BLaER1 (cell line): Measurements from ENCODE around the gene ATP9B.

Experiments used
- H3K27ac ChIP-seq: shearing (Covaris generic); formaldehyde crosslinking; 2 replicates; pipeline ENCODE4 v1.8.1; 2022
- H3K27me3 ChIP-seq: shearing (Covaris generic); formaldehyde crosslinking; 2 replicates; pipeline ENCODE4 v1.8.1; 2022
- H3K36me3 ChIP-seq: shearing (Covaris generic); formaldehyde crosslinking; 2 replicates; pipeline ENCODE4 v1.8.1; 2022
- H3K4me1 ChIP-seq: shearing (Covaris generic); formaldehyde crosslinking; 2 replicates; pipeline ENCODE4 v1.8.1; 2022
- H3K4me2 ChIP-seq: shearing (Covaris generic); formaldehyde crosslinking; 2 replicates; pipeline ENCODE4 v1.8.1; 2022
- H3K4me3 ChIP-seq: shearing (Covaris generic); formaldehyde crosslinking; 2 replicates; pipeline ENCODE4 v1.8.1; 2022
- H3K9ac ChIP-seq: shearing (Covaris generic); formaldehyde crosslinking; 2 replicates; pipeline ENCODE4 v1.8.1; 2022
- H3K9me3 ChIP-seq: shearing (Covaris generic); formaldehyde crosslinking; 2 replicates; pipeline ENCODE4 v1.8.1; 2022
- H4K20me1 ChIP-seq: shearing (Covaris generic); formaldehyde crosslinking; 2 replicates; pipeline ENCODE4 v1.8.1; 2022
- Cebpa-rat ChIP-seq: shearing (Covaris generic); IDR thresholded peaks from 2 replicates; pipeline ENCODE4 v1.8.1; 2022

The ATP9B gene

DNA sequence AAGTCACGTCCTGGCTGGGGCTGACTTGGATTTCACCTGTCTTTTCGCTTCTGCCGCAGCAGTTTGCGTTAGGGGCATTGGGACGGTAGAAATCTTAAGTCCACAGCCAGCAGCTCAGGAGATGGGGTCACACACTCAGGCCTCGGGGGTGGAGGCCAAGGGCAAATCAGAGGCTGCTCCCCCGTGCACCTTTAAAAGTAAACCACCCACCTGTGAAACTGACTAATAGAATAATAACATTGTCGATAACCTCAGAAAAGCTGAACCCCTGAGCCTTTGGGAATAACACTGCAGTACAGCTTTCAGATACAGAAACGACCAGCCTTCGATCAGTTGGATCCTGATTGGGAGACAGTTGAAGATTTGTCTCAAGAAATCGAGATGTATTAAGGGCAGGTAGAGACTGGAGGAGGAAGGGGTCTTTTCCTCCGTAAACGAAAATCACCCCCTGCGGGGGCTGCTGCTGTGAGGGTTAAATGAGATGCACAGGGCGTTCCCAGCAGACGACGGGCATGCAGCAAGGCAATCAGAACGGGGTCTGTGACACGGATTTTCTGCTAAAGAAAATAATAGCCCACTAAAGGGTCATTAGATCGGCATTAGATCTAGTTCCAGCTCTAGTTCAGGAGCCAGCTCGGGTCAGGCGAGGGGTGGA lies 310.2 kb downstream of the ATP9B start:
- Histone ChIP-seq H3K36me3 (peaks cover 31% of the 10 kb centered on the region; the same call in 1 of the 2 replicates), H3K27ac (no peak overlapping the region), H3K9me3 (no peaks in the 10 kb centered on the region), H4K20me1 (peaks cover 11% of the 10 kb centered on the region; the same call in 1 of the 2 replicates), H3K9ac (no peak overlapping the region), H3K4me1 (peaks cover 8% of the 10 kb centered on the region; the same call in 1 of the 2 replicates), H3K4me2 (peak overlapping the region; percentile 43; the same call in 1 of the 2 replicates), H3K4me3 (no peak overlapping the region), H3K27me3 (no peaks in the 10 kb centered on the region)
- no peak for TF ChIP-seq Cebpa-rat

DNA sequence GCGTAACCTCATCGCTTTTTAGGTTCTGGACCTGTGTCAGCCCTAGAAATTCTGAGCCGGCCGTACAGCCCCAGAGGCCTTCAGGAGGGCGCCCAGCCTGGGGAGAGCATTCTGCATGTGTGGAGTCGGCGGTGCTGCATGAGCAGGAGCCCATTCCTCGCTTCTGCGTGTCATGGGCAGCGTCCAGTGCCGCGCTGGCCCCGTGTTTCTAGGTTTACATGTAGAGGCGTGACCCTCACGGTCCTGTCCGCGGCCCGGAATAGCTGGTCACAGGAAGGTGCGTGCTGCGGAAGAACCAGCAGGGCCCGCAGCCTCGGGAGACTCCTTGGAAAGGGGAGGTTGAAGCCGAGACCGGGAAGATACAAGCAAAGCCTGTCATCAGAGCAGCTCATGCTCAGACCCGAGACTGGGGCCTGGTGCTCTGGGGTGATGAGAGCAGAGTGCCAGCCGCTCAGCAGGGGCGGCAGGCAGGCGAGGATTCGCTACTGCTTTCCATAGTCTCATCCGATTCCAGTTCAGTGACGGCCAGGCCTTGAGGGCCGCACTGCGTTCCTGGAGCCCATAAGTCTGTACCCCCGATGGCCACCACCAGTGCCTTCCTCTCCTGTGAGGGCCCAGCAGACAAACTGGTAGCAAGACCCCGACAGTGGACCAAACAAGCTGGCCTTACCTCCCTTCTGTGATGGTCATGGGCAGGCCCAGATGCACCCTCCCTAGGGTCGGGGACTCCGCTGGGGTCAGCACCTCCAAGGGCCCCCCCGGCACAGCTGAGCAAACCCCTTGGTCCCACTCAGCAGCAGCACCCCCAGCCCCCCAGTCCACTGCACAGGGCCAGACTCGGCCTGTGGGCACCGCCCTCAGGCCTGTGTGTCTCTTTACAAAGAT lies 311.0 kb downstream of the ATP9B start:
- peaks cover 11% of the 10 kb centered on the region; the same call in 1 of the 2 replicates for H4K20me1 ChIP-seq
- H3K4me3 ChIP-seq: no peak overlapping the region
- H3K36me3 ChIP-seq: peaks cover 26% of the 10 kb centered on the region; the same call in 1 of the 2 replicates
- no peaks in the 10 kb centered on the region for H3K27me3 ChIP-seq
- peaks cover 8% of the 10 kb centered on the region; the same call in 1 of the 2 replicates for H3K4me1 ChIP-seq
- no peak for TF ChIP-seq Cebpa-rat
- no peak overlapping the region for H3K4me2 ChIP-seq
- no peak overlapping the region for H3K9ac ChIP-seq
- no peak overlapping the region for H3K27ac ChIP-seq
- H3K9me3 ChIP-seq: no peaks in the 10 kb centered on the region

DNA sequence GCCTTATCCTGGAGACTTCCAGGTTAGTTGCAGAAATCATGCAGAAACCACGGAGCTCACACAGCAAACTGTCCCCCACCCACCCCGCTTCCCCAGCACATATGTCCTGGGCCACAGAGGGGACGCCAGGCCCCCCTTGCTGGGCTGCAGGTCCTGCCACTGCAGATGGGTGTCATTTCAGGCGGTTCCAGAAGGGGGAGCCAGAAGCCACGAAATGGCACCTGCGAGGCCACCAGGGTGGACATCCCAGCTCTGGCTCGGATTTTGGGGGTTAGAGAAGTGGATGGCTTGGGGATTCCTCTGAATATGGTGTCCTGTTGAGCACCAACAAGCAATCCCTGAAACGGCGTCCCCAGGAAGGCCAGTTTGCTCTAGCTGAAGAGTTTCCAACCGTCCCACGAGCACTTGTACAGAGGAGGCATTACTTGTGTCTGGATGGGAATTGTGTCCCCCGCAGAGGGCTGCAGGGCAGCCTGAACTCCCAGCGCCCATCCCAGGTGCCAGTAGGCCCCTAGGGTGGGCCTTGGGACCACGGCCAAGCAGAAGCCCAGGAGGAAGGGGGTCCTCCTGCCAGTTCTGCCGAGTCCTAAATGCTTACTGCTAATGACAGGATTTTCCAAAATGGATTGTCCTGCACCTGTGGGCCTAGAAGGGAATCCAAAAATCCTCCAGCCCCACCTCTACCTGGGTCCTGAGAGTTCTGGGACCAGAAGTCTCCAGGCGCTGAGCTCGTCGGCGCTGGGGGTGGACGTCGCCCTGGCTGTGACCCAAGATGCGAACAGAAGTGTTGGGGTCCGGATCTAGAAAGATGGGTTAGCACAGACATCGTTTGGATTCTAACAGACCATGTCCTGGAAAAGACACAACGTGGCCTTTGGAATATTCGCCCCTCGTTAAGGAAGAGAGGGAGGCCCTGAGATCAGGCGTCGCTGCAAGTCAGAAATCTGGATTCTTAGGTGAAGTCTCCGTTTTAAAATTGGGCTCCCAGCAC lies 311.9 kb downstream of the ATP9B start:
- H3K27me3 ChIP-seq: no peaks in the 10 kb centered on the region
- peaks cover 15% of the 10 kb centered on the region; the same call in 1 of the 2 replicates for H4K20me1 ChIP-seq
- no peak for TF ChIP-seq Cebpa-rat
- H3K4me3 ChIP-seq: no peak overlapping the region
- H3K9ac ChIP-seq: no peak overlapping the region
- no peak overlapping the region for H3K4me2 ChIP-seq
- no peak overlapping the region for H3K27ac ChIP-seq
- peaks cover 15% of the 10 kb centered on the region for H3K4me1 ChIP-seq
- peaks cover 26% of the 10 kb centered on the region; the same call in 1 of the 2 replicates for H3K36me3 ChIP-seq
- H3K9me3 ChIP-seq: no peaks in the 10 kb centered on the region

DNA sequence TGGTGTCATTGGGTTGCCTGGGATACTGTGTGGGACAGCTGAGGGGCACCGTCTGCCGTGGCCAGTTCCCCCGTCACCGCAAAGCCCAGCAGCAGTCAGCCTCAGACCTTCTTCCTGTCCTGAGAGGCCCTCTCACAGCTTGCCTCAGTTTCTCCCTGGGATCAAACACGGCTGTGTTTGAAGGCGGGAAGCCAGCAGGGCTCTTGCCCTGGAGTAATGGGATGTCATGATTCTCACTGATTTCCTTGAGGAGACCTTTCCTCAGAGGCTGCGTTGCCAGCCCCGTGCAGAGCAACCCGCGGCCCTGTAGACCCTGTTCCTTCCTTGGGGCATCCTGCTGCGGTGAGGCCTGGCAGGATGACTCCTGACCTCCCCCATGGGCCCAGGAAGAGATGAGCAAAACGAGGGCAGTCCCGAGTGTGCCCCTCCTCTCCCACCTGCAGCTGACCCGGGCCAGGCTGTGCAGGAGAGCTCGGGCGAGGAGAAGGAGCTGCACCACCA lies 312.7 kb downstream of the ATP9B start:
- no peak overlapping the region for H3K4me2 ChIP-seq
- peaks cover 19% of the 10 kb centered on the region; the same call in 1 of the 2 replicates for H4K20me1 ChIP-seq
- H3K27ac ChIP-seq: no peak overlapping the region
- no peak overlapping the region for H3K4me3 ChIP-seq
- H3K9me3 ChIP-seq: no peaks in the 10 kb centered on the region
- H3K4me1 ChIP-seq: peaks cover 22% of the 10 kb centered on the region
- H3K27me3 ChIP-seq: no peaks in the 10 kb centered on the region
- H3K36me3 ChIP-seq: peaks cover 26% of the 10 kb centered on the region; the same call in 1 of the 2 replicates
- TF ChIP-seq Cebpa-rat: no peak
- H3K9ac ChIP-seq: no peak overlapping the region

DNA sequence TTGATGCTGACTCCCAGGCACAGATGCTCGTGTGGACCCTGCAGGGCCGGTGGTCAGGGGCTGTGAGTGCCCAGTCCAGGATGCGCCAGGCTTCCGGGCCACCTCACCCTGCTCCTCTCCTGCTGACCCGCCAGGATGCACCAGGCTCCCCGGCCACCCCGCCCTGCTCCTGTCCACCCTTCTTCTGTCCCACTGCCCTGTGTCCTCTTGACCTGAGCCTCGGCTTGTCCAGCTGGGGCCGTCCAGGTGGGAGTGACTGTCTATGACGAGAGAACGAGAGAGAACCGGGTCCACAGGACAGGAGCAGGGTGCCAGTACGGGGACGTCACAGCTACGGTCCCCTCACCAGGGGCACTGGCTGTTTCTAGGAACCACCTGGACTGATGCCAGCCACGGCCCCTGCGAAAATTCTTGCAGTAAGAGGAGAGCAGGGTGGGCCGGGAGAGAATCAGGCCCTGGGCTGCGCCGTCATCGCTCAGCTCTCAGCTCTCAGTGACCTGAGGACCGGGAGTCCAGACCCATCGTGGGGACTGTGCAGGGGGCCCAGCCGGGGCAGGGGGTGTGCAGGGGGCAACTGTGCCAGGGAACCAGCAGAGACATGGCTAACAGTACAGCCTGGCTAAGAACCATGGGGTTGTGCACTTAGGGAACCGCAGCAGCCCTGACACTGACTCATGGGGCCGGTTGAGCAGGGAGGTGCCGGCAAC lies 313.6 kb downstream of the ATP9B start:
- Histone ChIP-seq H3K4me1 (peaks cover 27% of the 10 kb centered on the region), H3K9me3 (no peaks in the 10 kb centered on the region), H3K27ac (no peak overlapping the region), H3K4me3 (no peak overlapping the region), H3K36me3 (peaks cover 17% of the 10 kb centered on the region; the same call in 1 of the 2 replicates), H4K20me1 (peaks cover 19% of the 10 kb centered on the region; the same call in 1 of the 2 replicates), H3K4me2 (no peak overlapping the region), H3K27me3 (no peaks in the 10 kb centered on the region), H3K9ac (no peak overlapping the region)
- TF ChIP-seq Cebpa-rat: no peak

DNA sequence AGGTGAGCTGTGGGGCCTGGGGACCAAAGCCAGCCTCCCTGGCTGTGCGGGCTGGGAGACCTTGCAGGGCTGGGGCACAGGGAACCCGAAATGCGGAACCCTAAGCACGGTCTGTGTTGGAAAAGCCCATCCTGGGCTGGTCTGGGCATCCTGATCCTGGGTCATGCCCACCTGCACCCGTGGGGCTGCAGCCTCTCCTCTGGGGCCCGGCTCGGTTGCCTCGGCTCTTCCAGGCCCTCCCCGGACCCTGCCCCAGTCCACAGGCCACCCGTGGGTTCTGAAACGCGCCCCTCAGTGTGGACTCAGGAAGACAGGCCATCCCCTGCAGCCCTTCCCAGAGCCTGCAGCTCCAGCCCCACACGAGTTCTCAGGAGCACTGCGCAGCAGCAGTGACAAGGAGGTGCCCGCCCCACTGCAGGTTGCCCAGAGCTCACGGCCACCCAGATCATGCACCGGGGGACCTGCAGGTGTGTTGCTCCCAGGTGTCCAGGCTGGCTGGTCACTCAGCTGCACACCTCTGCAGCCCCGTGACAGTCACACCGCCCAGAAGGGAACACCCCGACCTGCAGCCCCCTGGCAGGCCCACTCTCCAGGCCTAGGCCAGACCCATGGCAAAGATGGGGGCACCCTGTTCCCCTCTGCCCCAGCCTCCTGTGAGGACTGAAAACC lies 314.3 kb downstream of the ATP9B start:
- Histone ChIP-seq H3K27me3 (peaks cover 2% of the 10 kb centered on the region; the same call in 1 of the 2 replicates), H3K27ac (no peak overlapping the region), H3K4me3 (no peak overlapping the region)

DNA sequence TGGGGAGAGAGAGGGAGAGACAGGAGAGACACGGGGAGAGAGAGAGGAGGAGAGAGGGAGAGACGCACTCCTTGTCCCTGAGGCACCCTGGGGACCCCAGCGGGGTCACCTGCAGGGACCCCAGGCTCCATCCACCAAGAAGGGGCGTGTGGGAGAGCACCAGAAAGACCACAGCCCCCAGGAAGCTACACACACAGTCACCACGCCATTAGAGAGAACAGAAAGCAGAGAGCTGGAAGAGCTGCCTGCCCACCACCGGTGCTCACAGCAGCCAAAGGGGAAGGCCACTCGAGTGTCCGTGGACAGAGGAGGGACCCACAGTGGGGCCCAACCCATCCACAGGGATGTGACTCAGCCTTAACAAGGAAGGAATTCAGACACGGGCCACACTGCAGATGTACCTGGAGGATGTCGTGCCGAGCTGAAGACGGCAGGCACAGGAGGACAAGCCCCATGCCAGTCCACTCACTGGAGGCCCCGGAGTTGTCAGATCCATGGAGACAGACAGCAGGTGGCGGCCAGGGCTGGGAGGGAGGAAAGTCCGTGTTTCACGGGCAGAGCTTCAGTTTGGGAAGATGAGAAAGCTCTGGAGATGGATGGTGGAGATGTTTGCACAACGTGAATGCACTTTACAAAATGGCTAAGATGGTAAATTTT lies 315.1 kb downstream of the ATP9B start:
- Histone ChIP-seq H4K20me1 (peaks cover 19% of the 10 kb centered on the region; the same call in 1 of the 2 replicates), H3K27me3 (peaks cover 10% of the 10 kb centered on the region; the same call in 1 of the 2 replicates), H3K4me1 (peaks cover 20% of the 10 kb centered on the region), H3K27ac (no peak overlapping the region), H3K9ac (no peak overlapping the region), H3K9me3 (no peaks in the 10 kb centered on the region), H3K4me3 (no peak overlapping the region), H3K36me3 (peaks cover 9% of the 10 kb centered on the region; the same call in 1 of the 2 replicates), H3K4me2 (no peak overlapping the region)
- no peak for TF ChIP-seq Cebpa-rat

More for the DNA sequence above, 314.3 kb downstream of the ATP9B start:
- Histone ChIP-seq H3K4me1 (peaks cover 27% of the 10 kb centered on the region), H4K20me1 (peaks cover 19% of the 10 kb centered on the region; the same call in 1 of the 2 replicates), H3K9me3 (no peaks in the 10 kb centered on the region), H3K36me3 (peaks cover 10% of the 10 kb centered on the region; the same call in 1 of the 2 replicates), H3K4me2 (no peak overlapping the region), H3K9ac (no peak overlapping the region)
- no peak for TF ChIP-seq Cebpa-rat
